ENCODE results near the gene TRDN.

The TRDN gene

GRCh38 chr6:123509112-123509511 lies 127.6 kb downstream of the TRDN start:
- no peaks in the 10 kb centered on the region for H3K4me1 ChIP-seq (ENCODE audit: insufficient read depth, low read length, poor library complexity, severe bottlenecking)
- H3K4me2 ChIP-seq (ENCODE audit: low read depth, low read length, poor library complexity, severe bottlenecking): no peak overlapping the region
- TF ChIP-seq EZH2phosphoT487 (IDR thresholded peaks at IDR 0.05; ENCODE audit: borderline replicate concordance) (no peak), CTCF (conservative IDR thresholded peaks at IDR 0.05; ENCODE audit: low read length) (no peak)
- no peak overlapping the region for H2AFZ ChIP-seq (ENCODE audit: low read length)
- no peaks in the 10 kb centered on the region for H3K9me2 ChIP-seq (replicated peaks; ENCODE audit: low read depth, low read length)
- no peaks in the 10 kb centered on the region for H3K36me3 ChIP-seq (ENCODE audit: insufficient read depth, low read length)
- no peaks in the 10 kb centered on the region for H3K79me2 ChIP-seq (ENCODE audit: insufficient read depth, low read length)
- H3F3A ChIP-seq (ENCODE audit: low read depth): no peaks in the 10 kb centered on the region
- H3K9ac ChIP-seq (ENCODE audit: low read depth, low read length, poor library complexity, severe bottlenecking): no peak overlapping the region
- H3K27me3 ChIP-seq (ENCODE audit: insufficient read depth, low read length, poor library complexity, severe bottlenecking): no peaks in the 10 kb centered on the region
- H4K20me1 ChIP-seq (ENCODE audit: insufficient read depth, low read length, poor library complexity, severe bottlenecking): no peaks in the 10 kb centered on the region
- H3K9me3 ChIP-seq (ENCODE audit: insufficient read depth, low read depth, low read length): no peaks in the 10 kb centered on the region
- H3K4me3 ChIP-seq (ENCODE audit: low read length, poor library complexity, severe bottlenecking): no peak overlapping the region

- Histone ChIP-seq H3K9me2 (replicated peaks; ENCODE audit: low read depth, low read length) (no peaks in the 10 kb centered on the region), H3K4me1 (ENCODE audit: insufficient read depth, low read length, poor library complexity, severe bottlenecking) (no peaks in the 10 kb centered on the region), H3K9ac (ENCODE audit: low read depth, low read length, poor library complexity, severe bottlenecking) (no peak overlapping the region), H2AFZ (ENCODE audit: low read length) (no peak overlapping the region), H3K4me2 (ENCODE audit: low read depth, low read length, poor library complexity, severe bottlenecking) (no peak overlapping the region), H3F3A (ENCODE audit: low read depth) (no peaks in the 10 kb centered on the region), H4K20me1 (ENCODE audit: insufficient read depth, low read length, poor library complexity, severe bottlenecking) (no peaks in the 10 kb centered on the region), H3K4me3 (ENCODE audit: low read length, poor library complexity, severe bottlenecking) (no peak overlapping the region), H3K9me3 (ENCODE audit: insufficient read depth, low read depth, low read length) (no peaks in the 10 kb centered on the region), H3K27me3 (ENCODE audit: insufficient read depth, low read length, poor library complexity, severe bottlenecking) (no peaks in the 10 kb centered on the region), H3K36me3 (ENCODE audit: insufficient read depth, low read length) (no peaks in the 10 kb centered on the region), H3K79me2 (ENCODE audit: insufficient read depth, low read length) (no peaks in the 10 kb centered on the region)
- no peak for TF ChIP-seq CTCF (conservative IDR thresholded peaks at IDR 0.05; ENCODE audit: low read length)
- no peak for TF ChIP-seq EZH2phosphoT487 (IDR thresholded peaks at IDR 0.05; ENCODE audit: borderline replicate concordance)
Observed at GRCh38 chr6:123508290-123508689, 128.5 kb downstream of the TRDN start.

GRCh38 chr6:123507582-123507981 lies 129.2 kb downstream of the TRDN start:
- Histone ChIP-seq H3F3A (ENCODE audit: low read depth) (no peaks in the 10 kb centered on the region), H3K4me2 (ENCODE audit: low read depth, low read length, poor library complexity, severe bottlenecking) (no peak overlapping the region), H2AFZ (ENCODE audit: low read length) (no peak overlapping the region), H3K4me1 (ENCODE audit: insufficient read depth, low read length, poor library complexity, severe bottlenecking) (no peaks in the 10 kb centered on the region), H3K9ac (ENCODE audit: low read depth, low read length, poor library complexity, severe bottlenecking) (no peak overlapping the region), H3K4me3 (ENCODE audit: low read length, poor library complexity, severe bottlenecking) (no peak overlapping the region), H3K9me2 (replicated peaks; ENCODE audit: low read depth, low read length) (no peaks in the 10 kb centered on the region), H3K79me2 (ENCODE audit: insufficient read depth, low read length) (no peaks in the 10 kb centered on the region), H3K9me3 (ENCODE audit: insufficient read depth, low read depth, low read length) (no peaks in the 10 kb centered on the region), H4K20me1 (ENCODE audit: insufficient read depth, low read length, poor library complexity, severe bottlenecking) (no peaks in the 10 kb centered on the region), H3K36me3 (ENCODE audit: insufficient read depth, low read length) (no peaks in the 10 kb centered on the region), H3K27me3 (ENCODE audit: insufficient read depth, low read length, poor library complexity, severe bottlenecking) (no peaks in the 10 kb centered on the region)
- TF ChIP-seq EZH2phosphoT487 (IDR thresholded peaks at IDR 0.05; ENCODE audit: borderline replicate concordance): no peak
- TF ChIP-seq CTCF (conservative IDR thresholded peaks at IDR 0.05; ENCODE audit: low read length): no peak
